Myocyte (in vitro differentiated cells): ENCODE data around the gene SLC9A9. TPM values are rescaled to one million over a fixed set of nuclear protein-coding genes. Genes with fewer than 3 reads are reported as not detected.

Experiments
- DNase-seq: peaks from one replicate; pipeline ENCODE4 v3.0.0-alpha.2; 2012; ENCODE audit warnings: low read depth
- total RNA-seq: library from RNA; depleted of rRNA; stranded (reverse); fragments of >200 nt; gene quantifications from 2 replicates; pipeline ENCODE4 v1.2.3, GENCODE V29; 2014

SLC9A9 gene
- total RNA-seq, 1 donor from 2014 or later, result 7.4 TPM

DNA sequence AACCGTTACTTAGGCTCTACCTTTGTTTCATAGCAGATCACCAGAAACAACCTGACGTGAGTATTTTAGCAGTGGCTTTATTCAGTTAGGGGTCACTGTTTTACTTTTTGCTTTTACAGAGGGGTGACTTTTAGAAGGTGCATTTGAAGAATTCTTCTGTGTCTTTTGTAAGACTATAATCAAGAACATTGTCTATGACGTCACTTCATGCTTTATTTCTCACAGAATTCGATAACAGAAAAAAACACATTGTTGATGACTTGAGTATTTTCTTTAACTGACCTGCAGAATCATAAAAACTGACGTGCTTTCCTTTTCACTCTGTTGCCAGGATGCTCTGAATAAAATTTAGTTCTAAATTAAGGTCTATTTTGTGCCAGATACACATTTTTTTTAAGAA lies 244.5 kb downstream of the SLC9A9 start:
- no peak for DNase-seq

DNA sequence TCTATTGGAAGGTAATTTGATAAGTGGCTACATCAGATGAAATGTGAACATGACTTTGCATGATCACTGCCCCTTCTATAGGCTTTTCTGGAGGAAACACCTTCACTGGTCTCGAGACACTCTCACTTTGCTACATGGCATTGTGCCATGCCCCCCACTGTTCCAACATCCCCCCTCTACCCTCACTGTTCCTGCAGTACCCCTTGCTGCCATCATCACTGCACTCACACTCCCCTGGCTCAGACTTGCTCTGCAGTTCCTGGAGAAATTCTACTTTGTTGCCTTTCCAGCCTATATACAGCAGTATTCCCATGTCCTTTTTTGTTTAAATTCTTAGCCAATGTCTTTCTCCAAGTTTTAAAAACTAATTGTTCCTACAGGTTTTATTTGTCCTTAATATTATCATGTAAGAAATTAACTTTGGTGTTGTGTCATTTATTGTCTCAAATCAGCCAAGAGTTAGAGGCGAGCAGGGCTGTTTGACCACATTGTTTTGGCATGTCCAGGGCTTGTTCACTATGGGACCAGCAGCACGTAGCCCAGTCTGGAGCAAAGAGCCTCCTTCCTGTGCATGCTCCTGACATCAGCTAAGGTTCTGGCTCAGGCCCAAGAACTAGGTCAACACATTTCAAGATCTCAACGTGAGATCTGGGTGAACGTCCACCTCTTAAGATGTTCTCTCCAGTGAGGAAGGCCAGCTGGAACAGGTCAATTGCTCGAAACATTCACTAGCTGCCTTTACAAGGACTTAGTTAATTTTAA lies 246.4 kb downstream of the SLC9A9 start:
- DNase-seq, result no peak

DNA sequence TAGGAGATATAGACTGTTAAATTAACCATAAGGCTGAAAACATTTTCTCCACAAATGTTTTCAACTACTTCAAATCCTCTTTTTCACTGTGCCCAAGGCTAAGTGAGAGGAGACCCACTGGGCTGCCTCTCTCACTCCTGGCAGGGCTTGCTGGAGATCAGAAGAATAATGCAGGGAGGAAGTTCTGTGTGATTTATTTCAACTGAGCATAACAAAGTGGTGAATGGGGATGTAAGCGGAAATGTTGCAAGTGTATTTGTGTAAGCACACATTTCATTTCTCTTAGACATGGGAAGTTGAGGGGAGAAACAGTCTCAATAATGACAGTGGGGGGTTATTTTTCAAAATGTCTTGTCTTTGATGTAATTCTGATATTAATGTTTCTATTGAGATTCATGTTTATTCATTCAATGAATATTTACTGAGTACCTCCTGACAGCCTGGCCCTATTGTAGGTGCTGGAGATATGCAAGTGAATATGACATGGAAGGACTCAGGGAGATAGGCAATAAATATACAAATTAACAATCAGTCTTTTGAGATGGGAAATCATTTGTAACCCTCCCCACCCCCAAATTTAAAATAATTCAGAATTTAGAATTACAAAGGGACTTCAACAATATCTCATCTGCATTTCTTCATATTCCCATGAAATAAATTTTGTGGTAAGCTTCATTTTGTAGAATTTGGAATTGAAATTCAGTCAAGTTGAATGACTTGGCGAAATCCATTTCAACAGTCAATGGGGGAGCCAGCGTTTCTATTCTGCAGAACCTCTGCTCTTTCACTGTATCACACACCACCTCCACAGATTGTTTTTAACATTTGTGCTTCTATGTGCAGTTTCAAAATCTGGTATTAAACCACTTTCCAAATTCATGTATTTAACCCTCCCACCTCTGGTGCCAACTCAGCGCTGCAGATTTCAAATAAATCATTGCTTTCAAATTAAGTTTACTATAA lies 247.2 kb downstream of the SLC9A9 start:
- DNase-seq, result no peak

DNA sequence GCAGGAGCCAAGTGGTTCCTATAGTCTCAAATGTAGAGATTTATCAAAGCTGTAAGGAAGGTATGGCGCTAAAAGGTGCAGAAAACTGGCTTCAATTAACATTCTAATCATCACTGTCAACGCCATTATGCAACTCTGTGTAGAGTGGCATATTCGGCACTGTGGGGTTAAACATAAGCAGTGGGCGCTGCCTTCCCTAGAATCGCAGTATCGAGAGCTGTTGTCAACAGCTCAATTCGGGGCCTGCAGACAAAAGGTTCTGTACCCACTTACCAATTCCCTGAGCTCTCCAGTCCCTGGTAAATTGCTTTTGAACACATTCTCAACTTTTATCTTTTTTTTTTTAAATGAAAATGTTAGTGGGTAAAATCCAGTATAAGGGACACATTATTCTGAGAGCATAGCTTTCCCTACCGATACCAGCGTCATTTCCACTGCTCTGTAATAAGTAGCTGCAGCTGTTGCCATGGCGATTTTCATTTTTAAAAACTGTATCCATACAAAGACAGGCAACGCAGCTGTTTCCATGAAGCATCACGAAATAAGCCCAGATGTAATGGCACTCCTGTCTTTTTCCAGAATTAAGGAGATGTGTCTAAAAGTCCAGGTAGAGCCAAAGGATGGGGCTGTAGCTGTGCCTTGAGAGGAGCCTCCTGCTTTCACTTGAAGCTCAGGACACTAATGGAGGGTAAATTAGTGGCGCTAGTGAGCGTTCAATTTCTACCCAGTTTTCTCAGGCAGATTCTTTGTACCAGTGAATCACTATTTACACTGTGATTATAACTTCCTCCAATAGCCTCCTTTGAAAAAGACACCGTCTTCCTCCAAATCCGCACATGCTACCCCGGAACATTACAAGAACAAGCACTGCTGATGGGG lies 250.3 kb downstream of the SLC9A9 start:
- no peak for DNase-seq

DNA sequence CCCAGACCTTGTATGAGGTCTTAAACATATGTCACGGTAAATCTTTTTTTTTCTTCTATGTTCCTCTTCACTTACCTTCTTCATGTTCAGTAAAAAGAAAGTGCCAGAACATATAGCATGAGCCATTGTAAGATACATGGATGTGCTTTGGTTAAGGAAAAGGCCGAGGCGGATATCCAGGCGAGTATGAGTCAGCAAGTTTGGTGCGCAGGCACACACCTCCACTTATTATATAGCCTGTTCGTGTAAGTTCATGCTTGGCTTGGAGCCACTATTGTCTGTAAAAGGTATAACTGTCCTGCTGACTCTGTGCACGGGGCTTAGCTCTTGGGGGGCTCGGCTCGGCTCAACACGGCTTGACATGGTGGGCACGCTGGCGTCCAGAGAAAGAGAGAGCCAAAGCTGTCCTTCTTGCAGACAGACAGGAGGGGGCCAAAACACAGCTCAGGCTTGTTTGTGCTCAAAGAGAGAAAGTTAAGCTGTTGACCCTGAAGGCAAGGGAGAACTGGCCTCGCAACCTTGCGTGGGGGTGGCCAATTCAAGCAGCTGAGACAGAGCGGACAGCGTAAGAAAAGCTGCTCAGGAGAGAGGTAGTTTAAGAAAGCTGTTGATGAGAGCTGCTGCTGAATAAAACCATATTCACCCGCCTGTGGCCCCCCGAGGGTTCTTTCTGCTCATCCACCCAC lies 251.2 kb downstream of the SLC9A9 start:
- no peak for DNase-seq

DNA sequence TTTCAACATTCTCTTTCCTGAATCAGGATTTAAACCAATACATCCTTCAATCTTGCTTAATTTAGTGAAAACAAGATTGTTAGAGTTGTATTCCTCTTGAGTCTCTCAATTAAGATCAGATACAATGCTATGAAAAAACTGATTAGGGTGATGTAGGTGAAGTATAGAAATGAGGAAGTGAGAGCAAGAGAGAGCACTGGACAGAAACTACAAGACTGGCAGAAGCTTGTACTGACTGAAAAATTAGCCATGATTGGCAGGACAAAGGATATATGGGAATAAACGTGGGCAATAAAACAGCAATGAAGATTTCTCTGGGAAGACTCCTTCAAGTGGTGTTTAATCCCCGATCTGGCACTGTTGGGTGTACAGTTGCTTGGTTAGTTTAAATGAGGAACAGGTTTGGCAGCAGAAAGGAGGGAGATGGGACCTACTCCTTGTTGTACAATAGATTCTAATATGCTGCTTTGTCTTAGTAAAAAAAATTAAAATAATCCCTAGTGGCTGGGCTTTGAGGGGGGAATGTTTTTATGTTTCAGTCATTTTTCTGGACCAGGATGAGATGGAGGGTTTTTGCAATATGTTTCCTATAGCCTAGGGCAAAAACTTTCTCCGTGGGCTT lies 252.7 kb downstream of the SLC9A9 start:
- DNase-seq, result no peak

DNA sequence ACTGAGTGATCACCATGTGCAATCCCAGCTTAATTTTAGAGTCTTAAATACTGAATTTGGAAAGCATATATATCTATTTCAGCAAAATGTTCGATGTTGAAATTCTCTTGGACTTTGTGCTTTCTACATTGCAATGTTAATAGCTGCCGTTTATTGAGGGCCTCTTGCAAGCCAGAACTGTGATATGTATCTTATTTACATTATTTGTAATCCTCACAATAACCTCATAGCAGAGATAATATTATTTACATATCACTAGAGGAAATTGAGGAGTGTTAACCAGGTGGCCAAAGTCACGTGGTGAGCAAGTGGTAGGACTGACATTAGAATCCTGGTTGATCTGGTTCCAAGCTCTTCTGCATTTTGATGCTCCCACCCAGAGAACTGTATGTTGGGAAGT lies 254.1 kb downstream of the SLC9A9 start:
- DNase-seq, result no peak

DNA sequence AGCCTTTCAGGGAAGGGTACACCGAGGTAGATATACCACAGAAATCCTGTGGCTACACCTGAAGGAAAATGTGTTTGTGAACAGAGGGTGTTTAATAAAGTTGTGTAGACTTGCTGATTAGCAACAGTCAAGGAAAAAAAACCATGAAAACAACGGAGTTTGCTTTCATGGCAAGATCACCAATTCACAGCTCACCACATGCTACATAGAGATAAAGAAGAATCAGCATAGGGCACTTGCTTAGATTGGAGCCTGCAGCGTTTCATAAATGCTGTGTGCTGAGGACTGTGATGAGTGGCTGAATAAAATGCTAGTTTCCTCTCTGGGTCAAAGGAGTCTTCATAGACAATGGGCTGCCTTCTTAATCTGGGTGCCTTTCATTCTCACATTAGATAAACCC lies 257.6 kb downstream of the SLC9A9 start:
- no peak for DNase-seq

DNA sequence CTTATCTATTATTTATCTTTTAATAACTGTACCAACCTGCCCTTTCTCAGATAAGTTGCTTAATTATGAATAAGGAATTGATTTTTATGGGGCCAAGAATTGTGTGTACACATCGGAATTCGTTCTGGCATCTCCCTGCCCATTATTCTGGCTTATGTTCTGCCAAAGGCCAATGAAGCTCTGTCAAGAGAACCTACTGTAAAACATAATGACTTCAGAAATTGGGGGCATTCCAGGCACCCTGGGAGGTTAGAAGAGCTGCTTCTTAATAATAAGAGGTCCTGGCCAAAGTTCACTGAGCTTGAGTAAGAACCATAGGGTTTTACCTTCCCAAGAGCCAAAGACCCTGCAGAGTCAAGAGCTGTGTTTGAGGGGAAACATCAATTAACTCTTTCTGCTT lies 261.7 kb downstream of the SLC9A9 start:
- DNase-seq, result peak; percentile 33

DNA sequence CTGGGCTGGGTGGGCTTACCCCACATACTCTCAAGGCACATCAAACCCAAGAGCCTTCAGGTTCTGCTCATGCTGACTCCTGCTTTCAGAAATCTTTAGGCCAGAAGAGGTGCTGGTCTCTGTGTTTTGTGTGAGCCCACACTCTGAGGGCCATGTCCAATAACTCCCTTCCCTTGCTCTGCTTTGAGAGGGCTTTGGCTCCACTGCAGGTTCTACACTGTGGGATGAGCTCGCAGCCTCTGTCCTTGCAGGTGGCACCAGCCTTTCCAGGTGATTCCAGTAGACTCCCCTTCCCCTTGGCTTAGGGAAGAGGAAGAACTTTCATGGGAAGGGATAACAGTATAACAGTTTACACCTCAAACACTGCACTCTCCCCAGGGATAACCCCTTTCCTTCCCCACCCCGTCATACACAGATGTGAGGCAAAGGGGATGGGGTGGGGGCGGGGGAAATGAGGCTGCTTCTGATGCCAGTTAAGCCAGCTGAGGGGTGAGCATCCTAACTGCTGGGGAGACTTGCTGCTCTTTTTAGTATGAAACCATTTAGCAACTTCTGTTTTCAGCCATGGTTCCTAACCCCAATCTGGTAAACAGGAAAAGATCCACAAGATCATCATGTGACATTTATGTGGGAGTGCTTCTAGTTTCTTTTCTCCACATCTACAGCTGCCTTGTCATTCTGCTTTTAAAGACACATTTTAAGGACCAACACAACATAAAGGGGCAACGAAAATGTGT lies 262.4 kb downstream of the SLC9A9 start:
- DNase-seq, result peak; percentile 34

DNA sequence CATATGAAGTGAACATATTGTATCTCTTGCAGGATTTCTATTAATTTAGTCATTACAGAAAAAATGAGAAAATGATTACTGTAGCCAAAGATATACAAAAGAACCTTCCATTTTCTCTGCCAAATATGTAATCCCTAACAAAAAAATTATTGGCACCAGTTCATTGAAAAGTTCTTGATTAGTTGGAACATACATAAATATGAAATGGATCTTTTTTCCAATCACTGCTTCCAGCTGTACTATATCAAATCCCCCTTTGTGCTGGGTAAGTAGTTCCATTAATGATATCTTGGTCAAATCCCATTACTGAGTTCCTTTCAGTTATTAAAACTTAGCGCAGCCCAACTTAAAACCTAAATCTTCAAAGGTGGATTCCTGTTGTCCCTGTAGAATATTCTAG lies 263.8 kb downstream of the SLC9A9 start:
- no peak for DNase-seq

DNA sequence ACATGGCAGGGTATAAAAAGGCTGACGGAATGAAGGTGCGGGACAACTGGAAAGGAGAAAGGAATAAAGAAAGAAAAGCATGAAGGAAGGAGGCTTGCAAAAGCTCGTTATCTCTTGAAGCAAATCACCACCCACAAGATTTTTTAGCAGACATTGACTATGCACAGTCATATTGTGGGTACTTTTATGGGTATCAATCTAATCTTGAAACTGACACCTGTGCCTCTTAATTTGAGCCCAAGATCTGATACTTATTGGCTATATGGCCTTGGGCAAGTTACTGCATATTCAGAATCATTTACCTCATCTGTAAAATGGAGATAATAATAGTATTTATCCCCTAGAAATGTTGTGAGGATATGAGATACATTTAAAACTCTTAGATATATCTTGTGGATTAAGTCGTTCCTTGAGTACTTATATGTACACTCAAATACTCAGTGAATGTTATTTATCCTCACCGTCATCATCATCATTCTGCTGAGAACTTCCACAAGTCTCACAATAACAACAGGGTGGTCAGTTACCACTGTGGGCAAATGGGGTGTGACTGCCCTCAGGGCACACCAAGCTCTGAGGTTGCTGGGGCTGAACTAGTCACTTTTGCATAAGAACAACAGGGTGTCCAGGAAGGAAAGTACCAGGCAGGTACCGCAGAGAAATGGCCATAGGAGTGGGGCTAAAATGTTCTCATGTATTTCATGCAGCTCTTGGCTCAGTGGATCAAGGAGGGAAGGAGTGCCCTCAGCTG lies 266.1 kb downstream of the SLC9A9 start:
- DNase-seq, result no peak

DNA sequence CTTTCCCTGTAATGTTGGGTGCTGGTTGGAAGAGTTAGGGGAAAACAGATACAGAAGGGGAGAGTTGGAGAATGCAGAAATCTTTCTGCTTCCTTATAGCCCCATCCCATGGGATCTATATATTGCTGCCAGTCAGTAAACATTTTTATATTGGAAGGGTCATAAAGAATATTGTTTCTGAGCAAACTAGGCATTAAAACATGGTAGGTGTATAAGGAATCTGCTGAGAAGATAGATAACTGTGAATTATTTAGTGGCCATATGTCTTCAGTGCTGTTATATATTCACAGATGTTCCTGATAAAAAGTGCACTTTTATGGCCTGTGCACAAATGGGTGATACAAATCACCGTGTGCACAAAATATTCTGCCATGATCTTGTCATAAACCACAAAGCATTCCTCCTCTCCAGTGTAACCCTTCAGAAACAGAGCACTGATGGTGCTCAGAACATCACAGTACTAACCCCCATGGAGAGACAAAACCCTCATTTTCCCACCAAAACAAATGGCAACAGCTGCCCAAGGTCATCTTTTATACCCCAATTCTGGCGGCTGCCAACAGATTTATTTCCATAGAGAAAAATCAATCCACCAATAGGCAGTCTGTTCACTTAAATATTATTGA lies 269.3 kb downstream of the SLC9A9 start:
- DNase-seq, result peak; percentile 13

DNA sequence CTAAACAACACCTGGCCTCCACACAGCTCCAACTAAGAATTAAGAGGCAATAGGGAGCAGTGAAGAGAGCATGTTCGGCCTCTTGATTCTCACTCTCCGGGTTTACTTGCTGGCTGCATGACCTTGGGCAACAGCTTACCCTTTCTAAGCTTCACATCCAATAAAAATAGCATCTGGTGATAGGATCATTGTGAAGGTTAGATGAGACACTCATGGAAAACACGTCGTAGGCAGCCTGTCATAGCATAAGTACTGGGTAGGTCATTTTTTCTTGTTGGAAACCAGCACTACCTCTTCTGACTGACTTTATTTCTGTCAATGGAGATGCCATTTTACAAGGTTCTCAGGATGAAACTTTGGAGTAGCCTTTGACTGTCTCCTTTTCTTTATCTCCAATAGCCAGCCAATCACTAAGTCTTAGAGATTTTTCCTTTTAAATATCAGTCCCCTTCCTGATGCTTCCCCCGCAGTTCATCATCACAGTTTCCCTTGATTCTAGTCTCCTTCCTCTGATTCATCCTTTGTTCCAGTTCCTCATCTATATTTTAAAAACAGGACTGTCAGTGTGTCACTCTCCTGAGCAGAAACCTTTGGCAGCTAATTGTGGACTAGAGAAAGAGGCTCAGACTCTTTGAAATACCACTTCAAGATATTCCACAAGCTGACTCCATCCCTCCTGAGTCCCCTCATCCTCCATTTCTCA lies 271.5 kb downstream of the SLC9A9 start:
- DNase-seq, result no peak

DNA sequence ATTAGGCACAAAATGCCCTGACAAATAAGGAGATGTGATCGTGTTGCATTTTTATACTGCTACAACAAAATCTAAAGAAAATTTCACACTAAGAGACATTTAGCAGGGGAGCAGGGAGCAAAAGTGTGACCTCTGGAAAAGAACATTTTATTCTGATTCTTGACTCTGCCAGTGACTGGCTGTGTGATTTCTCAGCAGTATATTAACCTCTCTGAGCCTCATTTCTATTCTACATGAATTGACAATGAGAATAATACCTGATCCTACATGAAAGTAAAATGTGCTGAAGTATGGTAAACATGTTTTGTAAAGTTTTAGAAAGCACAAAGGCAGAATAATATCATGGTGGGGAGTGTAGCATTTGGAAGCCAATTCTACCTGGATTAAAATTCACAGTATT lies 273.3 kb downstream of the SLC9A9 start:
- no peak for DNase-seq

DNA sequence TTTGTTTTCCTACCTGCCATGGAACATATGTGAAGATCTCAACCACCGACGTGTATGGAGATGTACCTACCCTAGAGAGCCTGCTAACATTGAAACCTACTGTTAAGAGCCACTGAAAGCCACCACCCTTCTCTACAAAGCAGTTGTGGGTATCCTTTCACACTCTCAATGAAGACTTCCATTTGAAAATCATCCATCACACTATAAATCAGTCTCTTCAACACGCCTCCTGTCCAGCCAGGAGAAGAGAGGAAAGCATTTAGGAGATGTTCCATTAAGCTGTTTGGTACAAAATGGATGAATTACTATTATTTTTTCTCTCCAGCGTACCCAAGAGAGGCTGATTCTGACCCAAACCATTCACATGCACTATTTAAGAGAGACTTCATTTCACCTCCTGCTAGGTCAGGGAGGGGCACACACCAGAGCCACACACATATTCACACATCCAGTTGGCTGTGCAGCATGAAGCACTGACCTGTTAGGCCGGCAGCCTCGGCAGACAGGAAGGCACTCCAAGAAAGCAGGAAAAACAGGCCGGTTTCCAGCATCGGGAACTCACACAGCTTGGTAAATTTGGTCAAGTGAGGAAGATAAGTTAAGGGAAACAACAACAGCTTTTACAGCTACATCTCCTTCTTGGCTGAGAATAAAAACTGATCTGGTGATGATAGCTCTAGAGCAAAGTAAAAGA lies 274.5 kb downstream of the SLC9A9 start:
- no peak for DNase-seq

DNA sequence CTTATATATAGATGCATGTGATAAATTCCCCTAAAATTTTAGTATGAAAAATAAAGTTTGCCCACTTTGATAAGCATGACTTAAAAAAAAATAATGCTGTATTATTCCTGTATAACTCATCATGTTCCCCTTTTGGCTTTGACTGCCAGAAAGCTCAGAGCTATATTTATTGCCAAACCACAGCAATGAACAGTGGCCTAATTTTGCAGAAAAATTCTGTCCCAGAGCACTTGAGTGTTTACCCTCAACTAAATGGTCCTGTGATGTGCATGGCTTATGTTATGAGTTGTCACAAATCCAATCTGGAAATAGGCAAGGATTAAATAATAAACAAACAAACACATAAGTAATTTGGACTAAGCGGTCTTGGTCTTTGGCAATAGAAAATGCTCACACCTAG lies 276.7 kb downstream of the SLC9A9 start:
- peak; percentile 46 for DNase-seq
